ENCODE results near the gene SIAH2.
A peak's percentile ranks its signal among the peaks of the same experiment; 100 is the strongest.

SIAH2 gene

GRCh38 chr3:150759319-150759718, 3.6 kb downstream of the SIAH2 start:
- peaks cover 10% of the 10 kb centered on the region for H3K4me1 ChIP-seq (ENCODE audit: control insufficient read depth, insufficient read depth, low read length)
- no peaks in the 10 kb centered on the region for H3K27me3 ChIP-seq (ENCODE audit: control insufficient read depth, insufficient read depth, low read length)
- peak overlapping the region; percentile 86 for H3K4me2 ChIP-seq (ENCODE audit: low read length)
- peaks cover 16% of the 10 kb centered on the region for H3K36me3 ChIP-seq (ENCODE audit: insufficient read depth, low read length)
- no peak overlapping the region for H3K4me3 ChIP-seq (ENCODE audit: low read length)
- H3K9me3 ChIP-seq (replicated peaks; ENCODE audit: low read length): no peaks in the 10 kb centered on the region
- H3K9ac ChIP-seq (ENCODE audit: low read depth, low read length): no peak overlapping the region

GRCh38 chr3:150757768-150758167, 5.2 kb downstream of the SIAH2 start:
- H3K9me3 ChIP-seq (replicated peaks; ENCODE audit: low read length): no peaks in the 10 kb centered on the region
- peaks cover 10% of the 10 kb centered on the region for H3K4me1 ChIP-seq (ENCODE audit: control insufficient read depth, insufficient read depth, low read length)

GRCh38 chr3:150757364-150757763, 5.6 kb downstream of the SIAH2 start:
- peaks cover 16% of the 10 kb centered on the region for H3K36me3 ChIP-seq (ENCODE audit: insufficient read depth, low read length)
- no peaks in the 10 kb centered on the region for H3K9me3 ChIP-seq (replicated peaks; ENCODE audit: low read length)
- H3K4me3 ChIP-seq (ENCODE audit: low read length): no peak overlapping the region
- no peaks in the 10 kb centered on the region for H3K27me3 ChIP-seq (ENCODE audit: control insufficient read depth, insufficient read depth, low read length)
- no peak overlapping the region for H3K9ac ChIP-seq (ENCODE audit: low read depth, low read length)
- H3K4me1 ChIP-seq (ENCODE audit: control insufficient read depth, insufficient read depth, low read length): peaks cover 10% of the 10 kb centered on the region
- no peak overlapping the region for H3K4me2 ChIP-seq (ENCODE audit: low read length)

More at GRCh38 chr3:150757768-150758167, 5.2 kb downstream of the SIAH2 start:
- H3K27me3 ChIP-seq (ENCODE audit: control insufficient read depth, insufficient read depth, low read length): no peaks in the 10 kb centered on the region
- H3K36me3 ChIP-seq (ENCODE audit: insufficient read depth, low read length): peaks cover 16% of the 10 kb centered on the region
- no peak overlapping the region for H3K4me2 ChIP-seq (ENCODE audit: low read length)
- no peak overlapping the region for H3K9ac ChIP-seq (ENCODE audit: low read depth, low read length)
- H3K4me3 ChIP-seq (ENCODE audit: low read length): no peak overlapping the region

- H3K9me3 ChIP-seq (replicated peaks; ENCODE audit: low read length): no peaks in the 10 kb centered on the region
- H3K4me2 ChIP-seq (ENCODE audit: low read length): no peak overlapping the region
- no peaks in the 10 kb centered on the region for H3K27me3 ChIP-seq (ENCODE audit: control insufficient read depth, insufficient read depth, low read length)
- no peak overlapping the region for H3K4me3 ChIP-seq (ENCODE audit: low read length)
- H3K4me1 ChIP-seq (ENCODE audit: control insufficient read depth, insufficient read depth, low read length): peaks cover 14% of the 10 kb centered on the region
- peaks cover 16% of the 10 kb centered on the region for H3K36me3 ChIP-seq (ENCODE audit: insufficient read depth, low read length)
- H3K9ac ChIP-seq (ENCODE audit: low read depth, low read length): no peak overlapping the region
Measured at GRCh38 chr3:150756491-150757059, 6.4 kb downstream of the SIAH2 start.

- no peaks in the 10 kb centered on the region for H3K9me3 ChIP-seq (replicated peaks; ENCODE audit: low read length)
- no peaks in the 10 kb centered on the region for H3K27me3 ChIP-seq (ENCODE audit: control insufficient read depth, insufficient read depth, low read length)
- H3K4me3 ChIP-seq (ENCODE audit: low read length): no peak overlapping the region
- H3K36me3 ChIP-seq (ENCODE audit: insufficient read depth, low read length): peaks cover 16% of the 10 kb centered on the region
- no peak overlapping the region for H3K4me2 ChIP-seq (ENCODE audit: low read length)
- peaks cover 11% of the 10 kb centered on the region for H3K4me1 ChIP-seq (ENCODE audit: control insufficient read depth, insufficient read depth, low read length)
- no peak overlapping the region for H3K9ac ChIP-seq (ENCODE audit: low read depth, low read length)
Measured at GRCh38 chr3:150755902-150756301, 7.1 kb downstream of the SIAH2 start.

GRCh38 chr3:150754896-150755295, 8.1 kb downstream of the SIAH2 start:
- Histone ChIP-seq H3K36me3 (ENCODE audit: insufficient read depth, low read length) (peaks cover 19% of the 10 kb centered on the region), H3K4me1 (ENCODE audit: control insufficient read depth, insufficient read depth, low read length) (peaks cover 3% of the 10 kb centered on the region), H3K4me2 (ENCODE audit: low read length) (no peak overlapping the region), H3K4me3 (ENCODE audit: low read length) (no peak overlapping the region), H3K9ac (ENCODE audit: low read depth, low read length) (no peak overlapping the region), H3K9me3 (replicated peaks; ENCODE audit: low read length) (no peaks in the 10 kb centered on the region), H3K27me3 (ENCODE audit: control insufficient read depth, insufficient read depth, low read length) (no peaks in the 10 kb centered on the region)

GRCh38 chr3:150751781-150752263, 11.1 kb downstream of the SIAH2 start:
- Histone ChIP-seq H3K4me2 (ENCODE audit: low read length) (no peak overlapping the region), H3K9me3 (replicated peaks; ENCODE audit: low read length) (no peaks in the 10 kb centered on the region), H3K4me3 (ENCODE audit: low read length) (no peak overlapping the region), H3K9ac (ENCODE audit: low read depth, low read length) (no peak overlapping the region), H3K27me3 (ENCODE audit: control insufficient read depth, insufficient read depth, low read length) (no peaks in the 10 kb centered on the region), H3K4me1 (ENCODE audit: control insufficient read depth, insufficient read depth, low read length) (peaks cover 10% of the 10 kb centered on the region), H3K36me3 (ENCODE audit: insufficient read depth, low read length) (peaks cover 3% of the 10 kb centered on the region)

- H3K4me3 ChIP-seq (ENCODE audit: low read length): no peak overlapping the region
- H3K4me1 ChIP-seq (ENCODE audit: control insufficient read depth, insufficient read depth, low read length): peaks cover 21% of the 10 kb centered on the region
- peaks cover 3% of the 10 kb centered on the region for H3K36me3 ChIP-seq (ENCODE audit: insufficient read depth, low read length)
- H3K9me3 ChIP-seq (replicated peaks; ENCODE audit: low read length): no peaks in the 10 kb centered on the region
- H3K4me2 ChIP-seq (ENCODE audit: low read length): no peak overlapping the region
- H3K27me3 ChIP-seq (ENCODE audit: control insufficient read depth, insufficient read depth, low read length): no peaks in the 10 kb centered on the region
- H3K9ac ChIP-seq (ENCODE audit: low read depth, low read length): peak overlapping the region; percentile 24
Measured at GRCh38 chr3:150749255-150749654, 13.7 kb downstream of the SIAH2 start.

GRCh38 chr3:150748684-150749047, 14.3 kb downstream of the SIAH2 start:
- H3K4me2 ChIP-seq (ENCODE audit: low read length): no peak overlapping the region
- H3K36me3 ChIP-seq (ENCODE audit: insufficient read depth, low read length): peaks cover 3% of the 10 kb centered on the region
- peaks cover 27% of the 10 kb centered on the region for H3K4me1 ChIP-seq (ENCODE audit: control insufficient read depth, insufficient read depth, low read length)
- H3K9ac ChIP-seq (ENCODE audit: low read depth, low read length): peak overlapping the region; percentile 24
- H3K27me3 ChIP-seq (ENCODE audit: control insufficient read depth, insufficient read depth, low read length): no peaks in the 10 kb centered on the region
- no peak overlapping the region for H3K4me3 ChIP-seq (ENCODE audit: low read length)
- H3K9me3 ChIP-seq (replicated peaks; ENCODE audit: low read length): no peaks in the 10 kb centered on the region

GRCh38 chr3:150747886-150748683, 14.9 kb downstream of the SIAH2 start:
- peaks cover 3% of the 10 kb centered on the region for H3K36me3 ChIP-seq (ENCODE audit: insufficient read depth, low read length)
- H3K4me3 ChIP-seq (ENCODE audit: low read length): no peak overlapping the region
- no peaks in the 10 kb centered on the region for H3K9me3 ChIP-seq (replicated peaks; ENCODE audit: low read length)
- no peak overlapping the region for H3K9ac ChIP-seq (ENCODE audit: low read depth, low read length)
- H3K27me3 ChIP-seq (ENCODE audit: control insufficient read depth, insufficient read depth, low read length): no peaks in the 10 kb centered on the region
- peaks cover 32% of the 10 kb centered on the region for H3K4me1 ChIP-seq (ENCODE audit: control insufficient read depth, insufficient read depth, low read length)
- no peak overlapping the region for H3K4me2 ChIP-seq (ENCODE audit: low read length)

GRCh38 chr3:150746791-150747590, 16.0 kb downstream of the SIAH2 start:
- no peak overlapping the region for H3K4me3 ChIP-seq (ENCODE audit: low read length)
- H3K4me1 ChIP-seq (ENCODE audit: control insufficient read depth, insufficient read depth, low read length): peaks cover 31% of the 10 kb centered on the region
- no peak overlapping the region for H3K4me2 ChIP-seq (ENCODE audit: low read length)
- no peaks in the 10 kb centered on the region for H3K27me3 ChIP-seq (ENCODE audit: control insufficient read depth, insufficient read depth, low read length)
- H3K9ac ChIP-seq (ENCODE audit: low read depth, low read length): no peak overlapping the region
- H3K9me3 ChIP-seq (replicated peaks; ENCODE audit: low read length): no peaks in the 10 kb centered on the region
- peaks cover 8% of the 10 kb centered on the region for H3K36me3 ChIP-seq (ENCODE audit: insufficient read depth, low read length)
